Astrocyte of the spinal cord (primary cell): ENCODE data around the gene HCN3.
A peak's percentile ranks its signal among the peaks of the same experiment; 100 is the strongest.

Experiments used
- DNase-seq: peaks from one replicate; pipeline ENCODE4 v3.0.0; 2011; ENCODE audit warnings: low read depth, low spot score
- H3K4me3 ChIP-seq: 2 replicates; pipeline ENCODE4 v1.5.1; 2011; ENCODE audit warnings: low read depth, mild to moderate bottlenecking, low read length, moderate library complexity
- CTCF ChIP-seq: IDR thresholded peaks from 2 replicates; pipeline ENCODE4 v1.5.1; 2012; ENCODE audit warnings: low read depth, mild to moderate bottlenecking, low read length, inconsistent platforms
- in situ Hi-C: cut with HindIII; loops from 2 replicates; pipeline ENCODE4 v1.10.0; 2017; ENCODE audit warnings: low sequenced_read_pairs

The HCN3 gene

GRCh38 chr1:155273343-155274245 is 3.7 kb upstream of the HCN3 start, which contains the start of gene CLK2:
TSS of gene CLK2 (minus strand) at chr1:155273504. CDS start at chr1:155270977, 2,527 bp downstream.
- peak; percentile 95 for DNase-seq
- in situ Hi-C loops: no loop called here
- H3K4me3 ChIP-seq: peak within 1 kb of the TSS; percentile 68
- no peak for TF ChIP-seq CTCF

- peak; percentile 15 for DNase-seq
- peak; percentile 39 for TF ChIP-seq CTCF
- H3K4me3 ChIP-seq: peak overlapping the region; percentile 53
- in situ Hi-C loops: no loop called here
Measured at GRCh38 chr1:155277902-155278688, 832 bp downstream of the HCN3 start.

GRCh38 chr1:155278689-155279160 is 1.5 kb downstream of the HCN3 start:
- in situ Hi-C loops: no loop called here
- TF ChIP-seq CTCF: no peak
- no peak overlapping the region for H3K4me3 ChIP-seq
- DNase-seq: no peak

GRCh38 chr1:155279268-155279667 is 2.0 kb downstream of the HCN3 start:
- no peak for DNase-seq
- TF ChIP-seq CTCF: no peak
- no peak overlapping the region for H3K4me3 ChIP-seq
- in situ Hi-C loops: no loop called here

- no peak overlapping the region for H3K4me3 ChIP-seq
- in situ Hi-C loops: no loop called here
- no peak for TF ChIP-seq CTCF
- no peak for DNase-seq
Measured at GRCh38 chr1:155282488-155283091, 5.3 kb downstream of the HCN3 start.

GRCh38 chr1:155284476-155284875 is 7.2 kb downstream of the HCN3 start:
- no peak overlapping the region for H3K4me3 ChIP-seq
- in situ Hi-C loops: no loop called here
- TF ChIP-seq CTCF: no peak
- DNase-seq: no peak
